LNCaP clone FGC (cell line): ENCODE results near the gene URI1.
"Not testable (repeated sequence)": the region's sequence is repeated elsewhere in the genome, so short reads cannot be mapped to it uniquely, and the experiment has no call there.

Source experiments
- DNase-seq: peaks from one replicate; pipeline ENCODE4 v3.0.0-alpha.2; 2011; ENCODE audit warnings: low read depth
- H3K4me3 ChIP-seq: 2 replicates; pipeline ENCODE4 v1.5.1; 2011; ENCODE audit warnings: mild to moderate bottlenecking, low read depth, low read length, control low read depth
- CTCF ChIP-seq: IDR thresholded peaks from 2 replicates; pipeline ENCODE4 v1.5.1; 2012; ENCODE audit warnings: mild to moderate bottlenecking; ENCODE audit not compliant: control insufficient read depth, insufficient read depth; ENCODE audit errors: extremely low read depth

URI1 gene

GRCh38 chr19:29946645-29947044 is 4.6 kb downstream of the URI1 start:
- DNase-seq = no peak
- no peak overlapping the region for H3K4me3 ChIP-seq
- no peak for TF ChIP-seq CTCF

- DNase-seq = no peak
- no peak for TF ChIP-seq CTCF
- H3K4me3 ChIP-seq = no peak overlapping the region
Observed at GRCh38 chr19:29947871-29948270, 5.8 kb downstream of the URI1 start.

- not testable (repeated sequence) for DNase-seq, H3K4me3 ChIP-seq
Observed at GRCh38 chr19:29948759-29949470, 6.9 kb downstream of the URI1 start.

- no peak for DNase-seq
- H3K4me3 ChIP-seq = no peak overlapping the region
- no peak for TF ChIP-seq CTCF
Observed at GRCh38 chr19:29952177-29952576, 10.1 kb downstream of the URI1 start.

GRCh38 chr19:29952646-29953045 is 10.6 kb downstream of the URI1 start:
- H3K4me3 ChIP-seq = no peak overlapping the region
- no peak for DNase-seq
- no peak for TF ChIP-seq CTCF

GRCh38 chr19:29953352-29954247 is 11.6 kb downstream of the URI1 start:
- DNase-seq = no peak
- no peak overlapping the region for H3K4me3 ChIP-seq
- TF ChIP-seq CTCF = no peak

GRCh38 chr19:29956855-29957254 is 14.8 kb downstream of the URI1 start:
- no peak for TF ChIP-seq CTCF
- no peak for DNase-seq
- no peak overlapping the region for H3K4me3 ChIP-seq
